HG02610 (cell line): ENCODE measurements around the gene RUNX2.
A peak's percentile ranks its signal among the peaks of the same experiment; 100 is the strongest.

Source experiments
- ATAC-seq: cut with Tn5 transposase; IDR thresholded peaks from one replicate; pipeline ENCODE4 v1.9.1; 2021; ENCODE audit warnings: mild to moderate bottlenecking, moderate library complexity; ENCODE audit not compliant: unreplicated experiment

RUNX2 gene

DNA sequence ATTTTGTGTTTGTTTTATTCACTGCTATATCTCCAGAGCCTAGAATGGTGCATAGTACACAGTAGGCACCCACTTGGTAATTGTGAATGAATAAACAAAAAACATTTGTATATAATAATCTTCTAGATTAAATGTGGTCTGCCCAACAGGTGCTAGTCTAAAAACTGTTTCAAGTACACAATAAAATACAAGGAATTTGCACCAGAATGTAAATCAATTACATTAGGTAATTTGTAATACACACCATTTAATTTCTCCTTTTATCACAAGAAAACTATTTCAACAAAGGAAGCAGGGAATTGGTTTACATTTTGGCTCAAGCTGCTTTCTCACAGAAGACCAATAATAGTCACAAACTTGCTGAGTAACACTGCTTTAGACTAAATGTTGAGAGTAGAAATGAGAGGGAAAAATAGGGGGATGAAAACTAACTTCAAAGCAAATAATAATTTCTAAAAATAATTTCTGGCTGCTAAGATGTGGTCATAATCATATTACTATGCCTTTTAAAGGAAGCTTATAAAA lies 22.1 kb downstream of the RUNX2 start:
- no peak for ATAC-seq

GRCh38 chr6:45351076-45351475 lies 22.9 kb downstream of the RUNX2 start:
- no peak for ATAC-seq

DNA sequence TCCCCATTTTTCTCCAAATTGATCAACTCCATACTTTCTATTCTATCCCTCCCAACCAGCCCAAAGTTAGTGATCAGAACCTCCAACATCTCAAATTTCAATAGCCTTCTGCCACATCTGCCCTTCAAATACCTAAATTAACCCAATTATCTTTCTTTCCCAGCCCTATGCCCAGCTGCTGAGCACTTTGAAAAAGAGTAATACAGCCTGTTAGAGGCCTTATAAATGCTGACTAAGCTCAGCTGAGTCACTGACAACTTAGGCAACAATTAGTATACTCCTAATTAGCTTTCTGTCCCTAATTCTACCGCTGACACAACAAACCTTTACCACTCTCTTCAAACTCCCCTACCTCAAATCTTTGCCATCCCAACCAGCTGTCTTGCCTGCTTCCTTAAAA lies 23.5 kb downstream of the RUNX2 start:
- no peak for ATAC-seq

DNA sequence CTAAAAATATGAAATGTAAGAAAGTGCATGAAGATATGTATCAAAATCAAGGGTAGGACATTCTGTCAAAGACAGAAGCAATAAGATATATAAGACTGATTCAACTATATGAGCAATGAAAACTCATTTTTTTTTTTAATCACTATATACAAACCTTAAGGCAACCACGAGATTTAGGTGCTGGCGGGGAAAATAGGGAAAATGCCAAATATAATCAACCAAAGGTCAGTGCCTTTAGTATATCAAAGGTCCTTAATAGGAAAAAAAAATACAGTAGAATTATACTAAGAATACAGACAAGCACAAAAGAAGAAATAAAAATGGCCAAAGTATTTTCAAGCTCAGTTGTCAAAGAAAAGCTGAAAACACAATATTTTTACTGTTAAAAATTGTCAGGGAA lies 25.5 kb downstream of the RUNX2 start:
- ATAC-seq: no peak

- no peak for ATAC-seq
These were observed 36.3 kb downstream of the RUNX2 start for GRCh38 chr6:45364466-45364865.

DNA sequence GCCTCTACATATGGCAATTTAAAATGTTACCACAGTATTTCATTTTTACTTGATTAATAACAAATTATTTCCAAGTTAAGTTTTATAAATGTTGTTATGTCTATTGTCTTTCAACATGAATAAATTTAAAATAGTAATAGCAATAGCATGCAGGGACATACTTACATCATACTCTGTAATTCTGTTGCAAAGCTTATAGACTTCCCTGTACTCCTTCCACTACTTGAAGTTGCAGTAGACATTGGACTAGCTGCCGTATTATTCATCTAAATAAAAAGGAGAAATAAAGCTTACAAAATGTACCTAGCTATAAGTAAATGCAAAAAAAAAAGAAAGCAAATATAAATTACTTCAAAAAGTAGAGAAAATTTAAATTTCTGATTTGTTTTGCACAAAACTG lies 36.9 kb downstream of the RUNX2 start:
- no peak for ATAC-seq

- no peak for ATAC-seq
These were observed 38.4 kb downstream of the RUNX2 start for GRCh38 chr6:45366534-45366933.

DNA sequence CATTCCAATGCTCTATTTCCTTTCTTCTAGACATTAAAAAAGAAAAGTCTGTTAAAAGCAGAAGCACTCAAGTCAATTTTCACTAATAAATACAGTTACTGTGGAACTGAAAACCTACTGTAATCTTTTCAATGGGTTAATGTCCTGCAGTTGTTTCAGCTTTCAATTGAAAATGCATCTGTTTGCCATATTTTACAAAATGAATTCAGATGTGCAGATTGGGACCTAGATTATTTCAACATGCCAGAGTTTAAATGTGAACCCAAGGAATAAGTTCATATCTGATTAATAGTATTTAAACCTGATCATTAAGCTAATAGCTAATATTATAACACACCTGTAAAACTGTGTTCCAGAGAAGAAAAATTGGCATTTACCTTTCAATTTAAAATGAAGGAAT lies 39.9 kb downstream of the RUNX2 start:
- ATAC-seq: no peak

GRCh38 chr6:45369870-45370269 lies 41.7 kb downstream of the RUNX2 start:
- ATAC-seq: no peak

- ATAC-seq: no peak
These were observed 43.9 kb downstream of the RUNX2 start for GRCh38 chr6:45371924-45372573.

- no peak for ATAC-seq
These were observed 47.3 kb downstream of the RUNX2 start for GRCh38 chr6:45375449-45375848.

DNA sequence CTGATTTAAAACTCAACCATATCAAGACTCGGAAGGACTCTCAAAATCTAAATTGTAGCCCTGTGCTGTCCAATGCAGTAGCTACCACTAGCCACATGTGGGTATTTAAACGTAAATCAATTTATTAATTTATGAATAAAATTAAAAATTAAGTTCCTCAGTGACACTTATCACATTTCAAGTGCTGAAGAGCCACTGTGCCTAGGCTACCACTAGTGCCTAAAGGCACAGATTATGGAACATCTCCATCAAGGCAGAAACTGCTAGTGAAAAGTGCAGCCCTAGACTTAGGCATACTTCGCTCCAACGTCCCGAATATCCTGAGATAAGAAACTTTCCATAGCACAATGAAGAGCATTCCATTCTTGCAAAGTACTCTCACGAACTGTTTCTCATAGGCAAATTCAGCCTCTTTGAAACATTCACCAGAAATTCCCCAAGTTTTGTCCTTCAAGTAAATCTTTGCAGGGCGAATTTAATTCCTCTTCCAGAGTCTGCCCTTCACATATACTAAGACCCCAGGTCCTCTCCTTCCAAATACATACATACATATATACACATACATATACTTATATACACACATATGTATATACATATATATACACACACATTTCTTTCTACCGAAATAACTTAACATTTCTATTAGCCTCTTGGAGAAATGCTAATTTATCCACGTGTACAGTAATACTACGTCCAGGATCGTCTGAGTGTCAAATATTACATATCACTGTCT lies 48.3 kb downstream of the RUNX2 start:
- ATAC-seq: no peak

DNA sequence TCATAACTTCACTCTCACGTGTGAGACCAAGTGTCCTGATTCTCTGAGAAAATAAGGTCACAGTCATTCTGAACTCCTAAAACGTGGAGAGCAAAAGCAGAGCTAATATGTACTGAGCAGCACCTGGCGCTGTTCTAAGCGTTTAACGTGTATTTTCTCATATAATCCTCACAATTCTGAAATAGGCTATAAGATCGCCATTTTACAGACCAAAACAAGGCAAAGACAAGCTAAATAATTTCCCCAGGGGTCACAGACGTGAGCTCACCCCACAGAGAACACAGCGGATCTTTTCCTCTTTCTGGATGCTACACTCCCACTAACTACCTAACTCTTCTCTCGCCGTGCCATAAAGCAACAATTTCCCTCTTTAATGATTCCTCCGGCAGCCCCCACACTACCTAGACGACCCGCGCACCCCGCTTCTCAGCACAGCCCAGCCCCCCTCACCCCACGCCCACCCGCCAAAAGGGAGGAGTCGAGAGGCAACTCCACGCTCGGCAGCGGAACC lies 49.0 kb downstream of the RUNX2 start:
- ATAC-seq: peak; percentile 4

GRCh38 chr6:45377554-45378333 lies 49.6 kb downstream of the RUNX2 start, which contains the start of gene SUPT3H:
Gene SUPT3H, minus strand, starts transcription at chr6:45377934.
- peak; percentile 94 for ATAC-seq

DNA sequence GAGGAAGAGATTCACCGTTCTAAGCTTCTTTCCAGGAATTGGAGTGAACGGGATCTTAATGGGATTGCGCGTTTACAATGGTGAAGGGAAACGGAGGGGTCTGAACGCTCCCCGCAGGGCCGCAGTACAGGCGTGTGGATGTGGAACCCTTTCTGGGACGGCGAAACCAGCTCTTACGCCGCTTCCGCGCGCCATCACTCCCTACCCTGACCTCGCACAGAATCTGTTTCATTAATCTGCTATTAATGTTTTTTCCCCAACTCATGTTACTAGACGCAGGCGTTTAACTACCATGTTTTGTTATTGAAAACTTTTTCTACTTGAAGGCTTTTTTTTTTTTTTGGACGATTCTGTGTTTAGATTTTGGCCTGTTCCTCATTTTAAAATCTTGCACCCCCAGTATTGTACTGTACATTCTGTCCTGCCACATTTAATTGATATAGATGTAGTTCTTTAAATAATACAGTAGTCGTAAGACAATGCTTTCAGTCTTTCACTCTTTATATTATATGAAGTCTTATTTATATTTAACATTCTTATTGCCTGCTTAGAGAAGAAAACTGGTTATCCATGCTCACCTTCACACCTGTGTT lies 50.3 kb downstream of the RUNX2 start:
- peak; percentile 36 for ATAC-seq

DNA sequence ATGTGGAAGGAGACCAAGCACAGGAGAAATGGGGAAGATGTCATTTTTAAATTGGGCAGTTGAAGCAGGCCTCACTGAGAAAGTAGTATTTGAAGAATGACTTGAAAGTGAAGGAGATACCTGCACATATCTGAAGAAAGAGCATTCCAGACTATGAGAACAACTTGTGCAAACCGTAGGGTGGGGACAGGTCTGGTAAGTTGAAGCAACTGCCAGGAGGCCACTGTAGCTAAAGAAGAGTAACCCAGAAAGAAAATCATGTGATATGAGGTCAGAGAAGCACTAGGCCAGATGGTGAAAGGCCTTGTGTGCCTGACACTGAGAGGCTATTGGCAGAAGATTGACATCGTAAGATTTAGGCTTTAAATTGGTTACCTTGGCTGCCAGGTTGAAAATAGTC lies 54.3 kb downstream of the RUNX2 start:
- no peak for ATAC-seq

DNA sequence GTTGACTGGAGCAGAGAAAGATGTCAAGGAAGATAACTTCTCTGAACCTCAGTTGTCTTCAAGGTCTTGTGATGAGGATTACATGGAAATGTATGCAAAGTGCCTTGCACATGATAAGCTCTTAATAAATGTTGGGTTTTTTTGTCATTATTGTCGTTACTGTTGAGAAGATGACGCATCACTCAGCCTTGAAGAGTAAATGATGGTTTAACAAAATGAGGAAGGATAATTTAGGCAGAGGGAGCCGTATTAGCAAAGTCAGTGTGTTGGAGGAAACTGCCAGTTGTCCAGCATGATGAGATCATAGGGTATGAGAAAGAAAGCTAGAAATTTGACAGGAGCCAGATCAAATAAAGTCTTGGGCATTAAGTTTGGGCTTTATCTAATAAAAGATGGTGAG lies 58.4 kb downstream of the RUNX2 start:
- ATAC-seq: no peak

DNA sequence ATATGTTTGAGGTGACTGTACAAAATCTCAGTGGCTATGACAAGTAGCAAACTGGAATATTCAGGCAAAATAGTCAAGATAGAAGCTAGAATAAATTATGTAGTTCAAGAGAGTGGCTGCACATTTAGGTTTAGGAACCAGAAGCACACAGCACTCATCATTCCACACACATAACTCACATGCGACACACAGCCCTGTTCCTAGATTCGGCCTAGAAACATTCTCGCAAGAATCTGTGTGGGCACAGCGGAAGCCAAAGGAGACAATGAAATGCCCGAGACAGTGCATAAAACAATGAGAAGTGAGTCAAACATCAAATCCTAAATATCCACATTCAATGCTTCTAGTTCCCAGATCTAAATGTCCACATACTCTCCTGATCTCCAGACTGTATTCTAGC lies 59.1 kb downstream of the RUNX2 start:
- ATAC-seq: no peak

DNA sequence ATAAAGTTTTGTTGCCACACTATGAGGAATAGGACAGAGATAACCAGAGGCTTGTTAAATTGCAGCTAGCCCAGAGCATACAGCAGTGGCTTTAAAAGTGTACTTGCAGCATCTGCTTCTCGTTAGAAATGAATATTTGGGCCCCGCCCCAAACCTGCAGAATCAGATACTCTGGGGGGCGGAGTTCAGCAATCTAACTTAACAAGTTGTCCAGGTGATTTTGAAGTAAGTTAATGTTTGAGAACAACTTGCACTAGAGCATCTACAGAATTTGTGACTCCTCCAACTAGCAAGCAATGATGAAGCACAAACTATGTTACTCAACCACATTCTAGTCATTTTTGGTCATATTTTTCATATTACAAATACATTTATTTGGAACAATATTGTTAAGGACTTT lies 60.2 kb downstream of the RUNX2 start:
- no peak for ATAC-seq

DNA sequence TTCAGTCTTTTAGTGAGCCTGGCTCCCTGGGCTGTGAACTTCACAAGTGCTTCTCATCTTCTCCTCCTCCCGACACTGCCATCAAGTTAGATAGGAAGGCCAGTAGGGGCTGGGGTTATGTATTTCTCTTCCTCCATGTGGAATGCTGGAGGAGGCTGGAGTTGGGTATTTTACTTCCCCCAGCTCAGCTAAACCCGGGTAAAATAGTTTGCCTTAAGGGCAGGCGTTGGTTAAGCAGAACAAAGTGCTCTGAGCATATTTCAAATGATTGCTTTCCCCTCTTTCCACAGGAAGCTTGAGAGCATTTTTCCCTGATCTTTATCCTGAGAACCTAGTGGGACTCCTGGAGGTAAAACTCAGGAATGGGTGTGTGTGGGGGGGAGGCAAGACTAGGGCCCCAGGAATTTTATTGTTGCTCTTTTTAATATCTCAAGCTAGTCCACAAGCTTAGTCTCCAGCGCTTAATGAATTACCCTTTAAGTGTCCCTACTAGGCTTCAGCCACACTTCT lies 66.5 kb downstream of the RUNX2 start:
- no peak for ATAC-seq
